Measurements from ENCODE around the gene ISYNA1. TPM values are rescaled to one million over a fixed set of nuclear protein-coding genes. Genes with fewer than 3 reads are reported as not detected.

ISYNA1 gene
- total and polyA plus RNA-seq, 2 of the 13 experiments (the other 11 are each of a cell fraction or from before 2014, with no cell fraction given) = 29.6 to 48.5 TPM

DNA sequence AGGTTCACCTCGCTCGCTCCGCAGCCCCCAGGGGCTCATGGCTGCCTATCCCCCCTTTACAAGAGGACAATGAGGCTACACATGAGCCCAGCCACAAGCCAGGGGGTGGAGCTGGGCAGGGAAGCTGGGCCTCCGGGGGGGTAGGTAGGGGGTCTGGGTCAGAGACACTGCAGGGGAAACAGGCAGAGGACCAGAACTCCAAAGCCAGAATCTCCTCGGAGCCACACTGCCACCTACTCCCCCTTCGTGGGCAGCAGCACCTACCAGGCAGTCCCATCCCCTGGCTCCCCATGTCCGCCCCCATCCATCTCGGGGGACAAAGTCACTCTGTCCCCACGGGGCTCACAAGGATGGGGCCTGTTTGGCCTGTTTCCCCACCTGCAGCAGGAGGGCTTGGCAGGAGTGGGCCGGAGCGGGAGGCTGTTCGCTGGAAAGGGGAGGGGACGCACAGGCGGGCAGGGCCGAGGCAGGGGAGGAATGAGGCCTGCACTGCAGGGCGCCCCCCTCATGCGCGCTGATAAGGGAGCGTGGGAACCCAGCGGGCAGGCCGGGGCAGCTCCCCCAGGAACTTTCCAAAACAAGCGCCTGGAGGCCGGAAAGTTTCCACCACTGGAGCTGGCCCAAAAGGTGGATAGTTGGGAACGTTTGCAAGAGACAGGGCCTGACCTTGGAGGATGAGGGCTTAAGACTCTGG, 545 bp upstream of the ISYNA1 start (continued):
- TF ChIP-seq NFRKB (IDR thresholded peaks at IDR 0.05) (no peak), MTA1 (CRISPR knock-in tag; IDR thresholded peaks at IDR 0.05; ENCODE audit: borderline replicate concordance) (peak; percentile 76; the same call in 1 of the 2 replicates), MTA3 (CRISPR knock-in tag; IDR thresholded peaks at IDR 0.05) (no peak), ZNF564 (CRISPR knock-in tag; IDR thresholded peaks at IDR 0.05) (peak; percentile 56; the same call in 1 of the 2 replicates), TBX2 (CRISPR knock-in tag; IDR thresholded peaks at IDR 0.05; ENCODE audit: borderline replicate concordance) (peak; percentile 38; the same call in 1 of the 2 replicates), BRF2 (CRISPR knock-in tag; IDR thresholded peaks at IDR 0.05) (0 out of 2 replicates have a peak, but pooled peaks have one; percentile 21), ARNTL (CRISPR knock-in tag; IDR thresholded peaks at IDR 0.05) (no peak), ZBTB38 (CRISPR knock-in tag; IDR thresholded peaks at IDR 0.05) (peak; percentile 38; the same call in 1 of the 2 replicates), HMG20A (CRISPR knock-in tag; IDR thresholded peaks at IDR 0.05; ENCODE audit: borderline replicate concordance) (no peak), HNRNPL (IDR thresholded peaks at IDR 0.05; ENCODE audit: low read depth, low read length) (0 out of 2 replicates have a peak, but pooled peaks have one; percentile 26), ZNF703 (CRISPR knock-in tag; IDR thresholded peaks at IDR 0.05; ENCODE audit: borderline replicate concordance) (no peak), KLF9 (CRISPR knock-in tag; IDR thresholded peaks at IDR 0.05; ENCODE audit: low read depth) (no peak), TGIF2 (CRISPR knock-in tag; IDR thresholded peaks at IDR 0.05) (peak; percentile 43; the same call in 1 of the 2 replicates), ZNF225 (CRISPR knock-in tag; IDR thresholded peaks at IDR 0.05) (no peak), ZSCAN25 (CRISPR knock-in tag; IDR thresholded peaks at IDR 0.05) (peak; percentile 74), ZNF382 (CRISPR knock-in tag; IDR thresholded peaks at IDR 0.05; ENCODE audit: borderline replicate concordance) (no peak), ZNF501 (CRISPR knock-in tag; IDR thresholded peaks at IDR 0.05) (no peak), SIN3B (IDR thresholded peaks at IDR 0.05; ENCODE audit: low read length) (no peak), MATR3 (CRISPR knock-in tag; IDR thresholded peaks at IDR 0.05) (no peak), HDAC1 (CRISPR knock-in tag; IDR thresholded peaks at IDR 0.05) (0 out of 2 replicates have a peak, but pooled peaks have one; percentile 31), NFKB2 (CRISPR knock-in tag; IDR thresholded peaks at IDR 0.05; ENCODE audit: borderline replicate concordance) (peak; percentile 57; the same call in 1 of the 2 replicates), ZFY (CRISPR knock-in tag; IDR thresholded peaks at IDR 0.05) (peak; percentile 86), ATF7 (IDR thresholded peaks at IDR 0.05) (no peak), ATF7 (CRISPR knock-in tag; IDR thresholded peaks at IDR 0.05) (no peak), ZNF891 (CRISPR knock-in tag; IDR thresholded peaks at IDR 0.05) (no peak), ZNF343 (CRISPR knock-in tag; IDR thresholded peaks at IDR 0.05) (no peak), SP1 (IDR thresholded peaks at IDR 0.05) (no peak), SP1 (CRISPR knock-in tag; IDR thresholded peaks at IDR 0.05) (0 out of 2 replicates have a peak, but pooled peaks have one; percentile 0)
- TF ChIP-seq, protein P1, sequence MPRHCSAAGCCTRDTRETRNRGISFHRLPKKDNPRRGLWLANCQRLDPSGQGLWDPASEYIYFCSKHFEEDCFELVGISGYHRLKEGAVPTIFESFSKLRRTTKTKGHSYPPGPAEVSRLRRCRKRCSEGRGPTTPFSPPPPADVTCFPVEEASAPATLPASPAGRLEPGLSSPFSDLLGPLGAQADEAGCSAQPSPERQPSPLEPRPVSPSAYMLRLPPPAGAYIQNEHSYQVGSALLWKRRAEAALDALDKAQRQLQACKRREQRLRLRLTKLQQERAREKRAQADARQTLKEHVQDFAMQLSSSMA (CRISPR knock-in tag; IDR thresholded peaks at IDR 0.05) = no peak
- TF ChIP-seq, protein P2, sequence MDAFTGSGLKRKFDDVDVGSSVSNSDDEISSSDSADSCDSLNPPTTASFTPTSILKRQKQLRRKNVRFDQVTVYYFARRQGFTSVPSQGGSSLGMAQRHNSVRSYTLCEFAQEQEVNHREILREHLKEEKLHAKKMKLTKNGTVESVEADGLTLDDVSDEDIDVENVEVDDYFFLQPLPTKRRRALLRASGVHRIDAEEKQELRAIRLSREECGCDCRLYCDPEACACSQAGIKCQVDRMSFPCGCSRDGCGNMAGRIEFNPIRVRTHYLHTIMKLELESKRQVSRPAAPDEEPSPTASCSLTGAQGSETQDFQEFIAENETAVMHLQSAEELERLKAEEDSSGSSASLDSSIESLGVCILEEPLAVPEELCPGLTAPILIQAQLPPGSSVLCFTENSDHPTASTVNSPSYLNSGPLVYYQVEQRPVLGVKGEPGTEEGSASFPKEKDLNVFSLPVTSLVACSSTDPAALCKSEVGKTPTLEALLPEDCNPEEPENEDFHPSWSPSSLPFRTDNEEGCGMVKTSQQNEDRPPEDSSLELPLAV (CRISPR knock-in tag; conservative IDR thresholded peaks at IDR 0.05; ENCODE audit: low read depth) = no peak
